GM06990 (cell line): ENCODE measurements around the gene CDC20.
"Not testable (repeated sequence)": the region's sequence is repeated elsewhere in the genome, so short reads cannot be mapped to it uniquely, and the experiment has no call there.

Source experiments
- DNase-seq: peaks from one replicate; pipeline ENCODE4 v3.0.0-alpha.2; 2011; ENCODE audit not compliant: insufficient read length; ENCODE audit errors: extremely low read depth
- H3K27me3 ChIP-seq: replicated peaks from 2 replicates; pipeline ENCODE4 v1.6.0; 2011; ENCODE audit warnings: low read length; ENCODE audit not compliant: control insufficient read depth, insufficient read depth
- H3K36me3 ChIP-seq: 2 replicates; pipeline ENCODE4 v1.5.1; 2011; ENCODE audit warnings: low read length; ENCODE audit not compliant: control insufficient read depth, insufficient read depth
- H3K4me3 ChIP-seq: replicated peaks from 2 replicates; pipeline ENCODE4 v1.5.1; 2011; ENCODE audit warnings: low read depth, mild to moderate bottlenecking, control low read depth, low read length
- CTCF ChIP-seq: IDR thresholded peaks from 2 replicates; pipeline ENCODE4 v1.5.1; 2011; ENCODE audit warnings: low read length, control low read depth, mild to moderate bottlenecking, inconsistent platforms; ENCODE audit not compliant: insufficient read depth, poor library complexity, severe bottlenecking

CDC20 gene

GRCh38 chr1:43367026-43367903 lies 8.5 kb downstream of the CDC20 start:
- Histone ChIP-seq H3K36me3 (peaks cover 22% of the 10 kb centered on the region), H3K4me3 (peak overlapping the region; percentile 98), H3K27me3 (no peaks in the 10 kb centered on the region)
- TF ChIP-seq CTCF, result no peak
- DNase-seq, result peak; percentile 57

DNA sequence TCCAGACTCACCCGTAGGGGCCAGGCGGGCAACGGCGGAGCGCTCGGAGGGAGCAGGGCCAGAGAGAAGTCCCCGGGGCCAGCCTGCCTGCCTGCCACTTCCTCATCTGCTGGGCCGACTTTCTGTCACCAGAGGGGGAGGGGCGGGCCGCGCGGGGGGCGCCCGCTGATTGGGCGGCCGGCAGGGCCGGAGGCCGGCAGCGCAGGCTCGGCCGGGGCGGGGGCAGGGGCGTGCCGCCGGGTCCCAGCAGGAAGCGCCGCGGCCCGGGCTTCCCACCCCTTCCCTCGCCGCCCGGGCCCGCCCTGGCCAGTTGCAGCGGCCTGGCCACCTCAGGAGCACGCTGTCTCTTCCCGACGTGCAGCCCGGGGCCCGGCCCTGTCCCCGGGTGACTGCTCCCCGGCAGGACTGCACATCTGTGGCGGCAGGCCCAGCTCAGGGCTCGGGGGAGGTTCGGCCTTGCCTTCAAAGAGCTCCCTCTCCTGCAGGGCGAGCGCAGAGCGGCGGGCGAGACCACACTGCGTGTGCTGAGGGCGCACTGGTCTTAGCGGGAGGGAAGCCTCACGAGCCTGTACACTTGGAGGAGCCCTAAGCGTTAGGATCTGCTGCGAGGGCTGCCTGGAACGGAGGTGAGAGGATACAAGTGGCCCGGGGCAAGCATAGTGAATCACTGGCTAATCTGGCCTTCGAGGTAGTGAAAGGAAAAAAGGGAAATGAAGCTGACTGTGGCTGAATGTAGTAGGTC lies 9.3 kb downstream of the CDC20 start, which contains the start of gene ELOVL1:
Gene ELOVL1 (minus strand): TSS at position 108 of the 742 bp plus-strand sequence. CDS start 2,402 bp downstream, outside the sequence.
- TF ChIP-seq CTCF, result peak; percentile 35
- Histone ChIP-seq H3K36me3 (peaks cover 18% of the 10 kb centered on the region), H3K4me3 (peak within 1 kb of the TSS; percentile 98), H3K27me3 (no peaks in the 10 kb centered on the region)
- DNase-seq, result peak; percentile 96

GRCh38 chr1:43368646-43369020 lies 9.9 kb downstream of the CDC20 start:
- Histone ChIP-seq H3K4me3 (peak overlapping the region; percentile 80), H3K27me3 (no peaks in the 10 kb centered on the region), H3K36me3 (peaks cover 14% of the 10 kb centered on the region)
- TF ChIP-seq CTCF, result no peak
- DNase-seq, result no peak

GRCh38 chr1:43369779-43370178 lies 11.0 kb downstream of the CDC20 start:
- DNase-seq, H3K4me3 ChIP-seq, H3K27me3 ChIP-seq, H3K36me3 ChIP-seq: not testable (repeated sequence)

- no peak for TF ChIP-seq CTCF
- DNase-seq, result no peak
- Histone ChIP-seq H3K36me3 (no peaks in the 10 kb centered on the region; the same call in 1 of the 2 replicates), H3K4me3 (no peak overlapping the region), H3K27me3 (no peaks in the 10 kb centered on the region)
Measured at GRCh38 chr1:43370564-43370963, 11.8 kb downstream of the CDC20 start.

DNA sequence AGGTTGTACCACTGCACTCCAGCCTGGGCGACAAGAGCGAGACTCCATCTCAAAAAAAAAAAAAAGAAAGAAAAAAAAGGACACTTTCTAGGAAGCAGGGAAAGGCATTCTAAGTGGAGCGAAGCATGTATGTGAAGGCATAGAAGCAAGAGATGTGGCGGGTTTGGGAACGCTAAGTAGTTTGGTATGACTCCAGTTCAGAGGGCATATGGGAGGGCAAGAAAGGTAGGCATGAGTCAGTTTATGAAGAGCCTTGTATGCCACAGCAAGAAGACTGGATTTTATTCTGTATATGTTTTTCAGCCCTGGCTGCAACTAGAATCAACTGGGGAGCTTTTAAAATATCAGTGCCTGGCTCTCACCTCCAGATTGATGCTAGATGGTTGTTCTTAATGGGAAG lies 13.4 kb downstream of the CDC20 start:
- no peak overlapping the region for H3K4me3 ChIP-seq
- no peaks in the 10 kb centered on the region for H3K27me3 ChIP-seq
- TF ChIP-seq CTCF, result no peak
- no peak for DNase-seq
- H3K36me3 ChIP-seq, result no peaks in the 10 kb centered on the region; the same call in 1 of the 2 replicates
